Endothelial cell of umbilical vein (primary cell): ENCODE data around the gene ACSM5. TPM values are rescaled to one million over a fixed set of nuclear protein-coding genes. Genes with fewer than 3 reads are reported as not detected.

Experiments
- BruUV-seq: library from RNA; stranded (reverse); fragments of 400-500 nt; replicated peaks from 2 replicates; lab custom pipeline; 2021; lab: Mats Ljungman, UMichigan
- CTCF ChIA-PET: fragments of 300-600, 350-600 bp; sonication (Branson Sonifier 250); formaldehyde crosslinking; loops from one replicate; lab custom pipeline; 2021; ENCODE audit warnings: antibody characterized with exemption, inconsistent platforms; lab: Charles Lee
- POLR2A ChIA-PET: fragments of 300-600, 350-600 bp; sonication (Branson Sonifier 250); formaldehyde crosslinking; loops from one replicate; lab custom pipeline; 2021; ENCODE audit warnings: antibody characterized with exemption, inconsistent platforms; lab: Charles Lee
- DNase-seq: peaks from one replicate; pipeline ENCODE4 v3.0.0-alpha.2; 2011; ENCODE audit warnings: low read depth, low spot score
- FAIRE-seq: peaks from 2 replicates; lab custom pipeline; 2011; peaks lifted over from hg19 to GRCh38; lab: Jason Lieb, UNC
- H2AFZ ChIP-seq: 2 replicates; pipeline ENCODE4 v1.6.0; 2012; ENCODE audit warnings: low read depth, low read length, control low read depth, inconsistent platforms
- H3K27ac ChIP-seq: 2 replicates; pipeline ENCODE4 v1.5.1; 2011; ENCODE audit warnings: low read depth, mild to moderate bottlenecking, control low read depth, low read length, moderate library complexity; ENCODE audit not compliant: insufficient read depth
- H3K27me3 ChIP-seq, 2 experiments: 2 replicates each; pipeline versions ENCODE4 v1.6.0 to v1.6.1; 2011; ENCODE audit warnings: low read length in 2 of 2, mixed read lengths in 1 of 2; ENCODE audit not compliant: control insufficient read depth in 2 of 2, insufficient read depth in 2 of 2
- H3K36me3 ChIP-seq, 2 experiments: 2 replicates in 1 of 2; 3 replicates in 1 of 2; pipeline ENCODE4 v1.5.1; 2011; ENCODE audit warnings: low read length in 2 of 2, mild to moderate bottlenecking in 1 of 2, moderate library complexity in 1 of 2; ENCODE audit not compliant: control insufficient read depth in 2 of 2, insufficient read depth in 2 of 2; ENCODE audit errors: extremely low read depth in 1 of 2
- H3K4me1 ChIP-seq: 3 replicates; pipeline ENCODE4 v1.5.1; 2011; ENCODE audit warnings: mild to moderate bottlenecking, low read length; ENCODE audit not compliant: control insufficient read depth, insufficient read depth; ENCODE audit errors: extremely low read depth
- H3K4me2 ChIP-seq: 2 replicates; pipeline ENCODE4 v1.6.1; 2011; ENCODE audit warnings: low read length, control low read depth, mixed read lengths; ENCODE audit not compliant: insufficient read depth
- H3K4me3 ChIP-seq, 3 experiments: fragments of 200-600 bp in 1 of 3; sonication (generic), shearing (Covaris generic) in 1 of 3; replicated peaks in 1 of 3; 2 replicates each; pipeline ENCODE4 v1.5.1; 2011 to 2016; ENCODE audit warnings: control low read depth in 3 of 3, low read length in 3 of 3, mild to moderate bottlenecking in 2 of 3, inconsistent platforms in 1 of 3, low read depth in 1 of 3, moderate library complexity in 1 of 3; ENCODE audit not compliant: insufficient read depth in 1 of 3
- H3K79me2 ChIP-seq: 2 replicates; pipeline ENCODE4 v1.6.0; 2012; ENCODE audit warnings: low read length, inconsistent platforms; ENCODE audit not compliant: control insufficient read depth, insufficient read depth
- H3K9ac ChIP-seq: replicated peaks from 2 replicates; pipeline ENCODE3; 2011; ENCODE audit warnings: low read length, control low read depth; ENCODE audit not compliant: insufficient read depth; ENCODE audit errors: extremely low read depth
- H3K9me1 ChIP-seq: replicated peaks from 3 replicates; pipeline ENCODE4 v1.6.0; 2011; ENCODE audit warnings: mild to moderate bottlenecking, low read length; ENCODE audit not compliant: control insufficient read depth, insufficient read depth; ENCODE audit errors: extremely low read depth
- H3K9me3 ChIP-seq: replicated peaks from 2 replicates; pipeline ENCODE4 v1.5.1; 2012; ENCODE audit warnings: low read length, inconsistent platforms; ENCODE audit not compliant: control insufficient read depth, insufficient read depth
- H4K20me1 ChIP-seq: replicated peaks from 2 replicates; pipeline ENCODE3; 2011; ENCODE audit warnings: mild to moderate bottlenecking, low read length; ENCODE audit not compliant: control insufficient read depth, insufficient read depth; ENCODE audit errors: extremely low read depth
- CTCF ChIP-seq, 2 donors: IDR thresholded peaks; 1 replicate in 1 of 2; 2 replicates in 1 of 2; pipeline ENCODE4 v1.5.1; 2011; ENCODE audit warnings: low read length in 2 of 2, mild to moderate bottlenecking in 2 of 2, moderate library complexity in 2 of 2, control low read depth in 1 of 2, inconsistent platforms in 1 of 2, low read depth in 1 of 2; ENCODE audit not compliant: insufficient read depth in 1 of 2; ENCODE audit errors: extremely low read depth in 1 of 2
- EZH2 ChIP-seq: IDR thresholded peaks from 2 replicates; pipeline ENCODE4 v1.6.1; 2012; ENCODE audit warnings: borderline replicate concordance, low read depth, mild to moderate bottlenecking, moderate library complexity, low read length, inconsistent platforms; ENCODE audit not compliant: severe bottlenecking
- FOS ChIP-seq: IDR thresholded peaks from 2 replicates; pipeline ENCODE4 v1.6.1; 2011; ENCODE audit warnings: mild to moderate bottlenecking, low read length, moderate library complexity, borderline replicate concordance; ENCODE audit not compliant: insufficient read depth
- GATA2 ChIP-seq: IDR thresholded peaks from 2 replicates; pipeline ENCODE4 v1.7.0; 2011; ENCODE audit warnings: low read depth, mild to moderate bottlenecking, moderate library complexity, mixed read lengths, low read length; ENCODE audit not compliant: insufficient read length, insufficient read depth
- JUN ChIP-seq: IDR thresholded peaks from 2 replicates; pipeline ENCODE4 v1.6.1; 2011; ENCODE audit warnings: borderline replicate concordance, low read depth; ENCODE audit not compliant: insufficient read length, insufficient read depth
- MAX ChIP-seq: IDR thresholded peaks from 2 replicates; pipeline ENCODE4 v1.6.1; 2011; ENCODE audit not compliant: insufficient read depth, insufficient read length
- MYC ChIP-seq: IDR thresholded peaks from one replicate; pipeline ENCODE4 v1.6.1; 2011; ENCODE audit warnings: mild to moderate bottlenecking, low read depth, low read length
- POLR2A ChIP-seq: IDR thresholded peaks from 2 replicates; pipeline ENCODE4 v1.6.1; 2012; ENCODE audit warnings: low read depth, mild to moderate bottlenecking, control low read depth, low read length
- POLR2AphosphoS5 ChIP-seq: IDR thresholded peaks from 2 replicates; pipeline ENCODE4 v1.6.1; 2012; ENCODE audit warnings: low read depth, mild to moderate bottlenecking, control low read depth, low read length, moderate library complexity; ENCODE audit not compliant: insufficient read depth
- dilution Hi-C: fragments of 300-500 bp; cut with MboI; formaldehyde crosslinking; loops from one replicate; pipeline ENCODE4 v1.15.0; 2019; ENCODE audit warnings: low sequenced_read_pairs; ENCODE audit not compliant: extremely low pct_ligation_motif_present
- intact Hi-C: fragments of 100-400 bp; cut with micrococcal nuclease; formaldehyde crosslinking; loops from one replicate; pipeline ENCODE4 v1.10.0; 2022
- polyA plus RNA-seq, 4 experiments: library from polyadenylated mRNA; depleted of rRNA in 3 of 4; stranded (reverse) in 3 of 4; unstranded in 1 of 4; fragments of >200 nt; gene quantifications; 2 replicates each; pipeline versions ENCODE4 v1.2.1 to v1.2.3, GENCODE V29; 2011 to 2012; ENCODE audit warnings: missing spikeins in 1 of 4
- total RNA-seq: library from RNA; stranded (reverse); gene quantifications from 2 replicates; pipeline ENCODE4 v1.2.3, GENCODE V29; 2021

The ACSM5 gene
- total and polyA plus RNA-seq, 2 donors (not counting 3 experiments of a cell fraction or from before 2014, with no cell fraction given): 0.06 TPM; not detected in 1

GRCh38 chr16:20388854-20389253 lies 20.5 kb upstream of the ACSM5 start:
- CTCF ChIA-PET: interaction anchor here (7.4 kb wide), 1 partner anchor 480 kb away, joined by 438 read pairs; no protein-coding TSS in a partner anchor
- no peak for FAIRE-seq
- H3K4me2 ChIP-seq: no peak overlapping the region
- H3K27me3 ChIP-seq: no peaks in the 10 kb centered on the region
- no peaks in the 10 kb centered on the region for H3K9me1 ChIP-seq
- no peak for TF ChIP-seq EZH2
- no peak for TF ChIP-seq CTCF (IDR thresholded peaks at IDR 0.05; ENCODE audit: extremely low read depth in 1 of 2, insufficient read depth in 1 of 2, low read depth in 1 of 2, low read length in 2 of 2)
- no peak for TF ChIP-seq GATA2
- TF ChIP-seq POLR2A: no peak
- no peak for TF ChIP-seq FOS
- TF ChIP-seq MYC: no peak
- TF ChIP-seq JUN: no peak
- TF ChIP-seq MAX: no peak
- no peak for TF ChIP-seq POLR2AphosphoS5
- H3K9me3 ChIP-seq: no peaks in the 10 kb centered on the region
- H3K27ac ChIP-seq: no peak overlapping the region
- no peak for DNase-seq
- intact Hi-C loops: no loop called here
- no peak overlapping the region for H3K9ac ChIP-seq
- H2AFZ ChIP-seq: no peak overlapping the region
- no peaks in the 10 kb centered on the region for H4K20me1 ChIP-seq
- dilution Hi-C loops: no loop called here
- no peaks in the 10 kb centered on the region for H3K79me2 ChIP-seq
- no peak overlapping the region for H3K4me3 ChIP-seq
- BruUV-seq: no TSS peak
- no peaks in the 10 kb centered on the region for H3K36me3 ChIP-seq
- POLR2A ChIA-PET: no interaction called here
- H3K4me1 ChIP-seq: no peaks in the 10 kb centered on the region
